ENCODE measurements around the gene IMPA2.

Gene IMPA2

DNA sequence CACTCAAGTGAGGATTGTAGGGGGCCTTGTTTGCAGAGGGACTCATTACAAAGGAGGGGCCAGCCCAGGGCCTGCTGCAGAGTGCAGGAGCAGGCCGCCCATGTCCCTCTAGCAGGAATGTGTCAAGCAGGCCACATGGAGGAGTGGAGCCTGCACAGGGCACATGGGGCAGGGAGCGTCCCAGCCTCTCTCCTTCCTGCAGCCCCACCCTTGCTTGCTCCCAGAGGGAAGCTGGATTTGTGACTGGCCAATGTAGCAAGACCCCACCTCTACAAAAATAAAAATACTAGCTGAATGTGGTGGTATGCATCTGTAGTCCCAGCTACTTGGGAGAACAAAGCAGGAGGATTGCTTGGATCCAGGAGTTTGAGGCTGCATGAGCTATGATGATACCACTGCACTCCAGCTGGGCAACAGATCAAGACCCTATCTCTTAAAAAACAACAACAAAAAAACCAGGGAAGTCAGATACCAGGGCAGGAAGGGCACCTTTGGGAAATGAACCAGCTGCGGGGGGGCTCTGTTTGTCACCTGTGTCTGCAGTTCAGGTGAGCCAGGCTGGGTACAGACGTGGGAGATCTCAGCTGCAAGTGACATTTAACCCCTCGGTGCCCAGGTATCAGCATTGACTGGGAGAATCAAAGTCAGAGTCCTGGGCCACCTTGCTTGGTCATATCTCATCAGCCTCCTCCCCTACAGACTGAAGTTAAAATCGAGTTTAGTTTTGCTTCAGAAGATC is 27.7 kb downstream of the IMPA2 start:
- DNase-seq (ENCODE audit: low read depth in 3 of 3), result no peak

DNA sequence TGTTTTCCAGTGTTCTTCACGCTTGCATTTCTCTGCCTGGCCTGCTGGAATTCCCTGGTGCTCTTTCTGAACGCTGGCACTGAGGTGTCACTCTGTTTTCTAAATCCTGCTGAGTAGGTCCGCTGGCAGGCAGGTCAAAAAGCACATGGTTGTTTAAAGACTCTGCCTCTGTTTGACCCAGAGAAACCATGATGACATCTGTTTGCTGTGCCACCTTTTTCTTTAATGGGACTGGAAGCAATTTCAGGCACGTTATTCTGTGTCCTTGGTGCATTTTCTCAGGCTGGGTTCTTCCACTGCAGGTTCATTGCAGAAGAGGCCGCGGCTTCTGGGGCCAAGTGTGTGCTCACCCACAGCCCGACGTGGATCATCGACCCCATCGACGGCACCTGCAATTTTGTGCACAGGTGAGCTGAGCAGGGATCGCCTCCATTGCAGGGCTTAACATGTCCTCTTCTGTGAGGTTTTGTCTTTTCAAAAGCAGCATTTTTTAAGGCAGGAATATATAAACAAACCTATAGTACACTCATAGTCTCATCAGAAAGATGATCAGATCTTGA is 28.4 kb downstream of the IMPA2 start:
- DNase-seq (ENCODE audit: low read depth in 3 of 3), result no peak

DNA sequence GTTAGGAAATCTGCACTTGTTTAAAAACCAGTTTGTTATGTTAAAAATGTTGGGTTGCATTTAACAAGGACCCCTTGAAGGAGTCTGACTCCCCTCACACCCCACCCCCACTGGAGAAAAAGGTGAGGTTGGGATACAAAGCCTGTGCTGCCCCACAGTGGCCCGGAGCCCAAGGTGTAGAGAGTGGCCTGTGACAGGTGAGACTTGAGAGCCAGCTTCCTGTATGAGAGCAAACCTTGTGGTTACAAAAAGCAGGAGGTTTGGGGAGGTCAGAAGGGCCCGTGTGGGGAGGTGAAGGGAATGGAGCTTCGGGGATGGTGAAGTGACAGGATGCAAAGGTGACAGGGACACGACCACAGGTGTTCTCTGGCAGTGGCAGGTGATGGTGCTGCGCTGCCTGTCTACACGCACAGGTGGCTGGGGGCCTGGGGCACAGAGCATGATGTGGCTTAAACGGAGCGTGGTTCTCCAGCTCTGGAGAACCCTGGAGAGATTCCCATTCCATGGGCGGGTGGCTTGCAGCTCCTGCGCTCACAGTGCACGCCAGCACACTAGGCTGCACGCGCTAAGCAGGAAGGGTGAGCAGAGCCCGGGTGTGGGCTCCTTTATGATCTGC is 29.0 kb downstream of the IMPA2 start:
- no peak for DNase-seq (ENCODE audit: low read depth in 3 of 3)

DNA sequence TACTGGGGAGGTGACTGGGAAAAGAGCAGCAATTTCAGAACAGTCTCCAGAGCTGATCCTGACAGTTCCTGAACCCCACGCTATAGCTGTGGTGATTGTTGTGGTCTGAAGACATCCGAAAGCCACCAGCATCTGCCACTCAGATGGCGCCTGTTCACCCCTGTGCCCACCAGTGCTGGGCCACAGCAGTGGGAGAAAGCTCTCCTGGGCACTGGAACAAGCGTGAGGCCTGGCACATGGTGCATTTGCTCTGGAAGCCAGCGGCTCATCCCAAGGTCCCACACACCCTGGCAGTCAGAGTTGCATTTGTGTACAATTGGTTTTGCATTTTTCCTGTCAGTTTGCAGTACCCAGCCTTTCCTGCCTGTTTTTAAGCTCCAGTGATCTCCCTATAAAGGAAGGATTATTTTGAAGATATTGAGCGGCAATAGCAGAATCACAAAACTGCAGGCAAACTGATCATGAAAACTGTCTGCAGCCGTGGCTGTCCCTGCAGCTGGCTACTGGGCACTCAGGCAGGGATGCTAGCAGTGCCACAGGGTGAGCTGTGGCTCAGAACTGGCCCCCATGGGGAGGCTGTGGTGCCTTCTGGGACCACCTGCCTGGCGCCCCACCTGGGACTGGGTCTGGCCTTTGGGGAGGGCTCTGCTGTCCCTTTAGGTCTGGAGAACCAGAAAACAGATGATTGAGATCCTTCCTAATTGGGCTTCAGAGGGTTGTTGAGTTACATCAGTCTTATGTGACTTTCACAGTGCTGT is 30.1 kb downstream of the IMPA2 start:
- DNase-seq (ENCODE audit: low read depth in 3 of 3), result no peak

DNA sequence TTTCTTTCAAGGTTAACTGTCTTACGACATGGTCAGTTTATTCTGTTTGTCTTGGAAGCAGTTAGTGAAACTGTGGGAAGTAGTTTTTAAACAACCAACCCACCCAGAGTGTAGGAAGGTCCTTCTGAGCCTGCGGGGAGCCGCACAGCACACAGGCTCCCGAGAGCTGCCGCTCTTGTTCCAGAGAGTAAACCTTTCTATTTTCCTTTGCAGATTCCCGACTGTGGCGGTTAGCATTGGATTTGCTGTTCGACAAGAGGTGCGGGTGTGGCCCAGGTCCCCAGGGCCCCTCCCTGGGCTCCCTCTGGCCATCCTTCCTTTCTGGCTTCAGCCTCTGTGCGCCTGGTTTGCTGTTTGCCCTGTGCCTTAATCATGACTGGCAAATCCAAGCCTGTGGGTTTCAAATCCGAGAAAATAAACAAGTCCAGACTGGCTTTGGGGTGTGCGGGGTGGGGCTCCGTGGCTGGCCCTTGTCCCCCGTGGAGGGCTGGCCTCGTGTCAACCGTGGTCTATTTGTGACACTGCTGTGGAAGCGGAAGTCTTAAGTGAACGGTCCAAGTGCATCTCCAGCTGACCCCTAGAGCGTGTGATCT is 30.7 kb downstream of the IMPA2 start:
- no peak for DNase-seq (ENCODE audit: low read depth in 3 of 3)

DNA sequence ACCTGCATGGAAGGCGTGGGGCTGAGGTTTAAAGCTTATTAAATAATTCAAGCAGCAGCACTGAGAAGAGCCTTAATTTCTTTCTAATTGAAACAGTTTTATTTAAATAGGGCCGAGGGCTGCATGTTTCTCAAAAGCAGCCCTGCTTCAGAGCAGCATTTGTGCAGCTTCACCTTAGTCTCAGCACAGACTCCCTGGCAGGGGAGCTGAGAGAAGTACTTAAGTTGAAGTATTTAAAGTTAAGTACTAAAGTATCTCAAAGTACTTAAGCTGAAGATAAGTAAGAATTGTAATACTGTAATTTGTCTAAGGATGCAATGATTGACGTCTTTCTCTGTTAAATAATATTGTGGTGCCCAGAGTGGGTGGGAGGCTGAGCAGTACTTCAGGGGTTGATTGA is 31.4 kb downstream of the IMPA2 start:
- DNase-seq (ENCODE audit: low read depth in 3 of 3), result no peak

DNA sequence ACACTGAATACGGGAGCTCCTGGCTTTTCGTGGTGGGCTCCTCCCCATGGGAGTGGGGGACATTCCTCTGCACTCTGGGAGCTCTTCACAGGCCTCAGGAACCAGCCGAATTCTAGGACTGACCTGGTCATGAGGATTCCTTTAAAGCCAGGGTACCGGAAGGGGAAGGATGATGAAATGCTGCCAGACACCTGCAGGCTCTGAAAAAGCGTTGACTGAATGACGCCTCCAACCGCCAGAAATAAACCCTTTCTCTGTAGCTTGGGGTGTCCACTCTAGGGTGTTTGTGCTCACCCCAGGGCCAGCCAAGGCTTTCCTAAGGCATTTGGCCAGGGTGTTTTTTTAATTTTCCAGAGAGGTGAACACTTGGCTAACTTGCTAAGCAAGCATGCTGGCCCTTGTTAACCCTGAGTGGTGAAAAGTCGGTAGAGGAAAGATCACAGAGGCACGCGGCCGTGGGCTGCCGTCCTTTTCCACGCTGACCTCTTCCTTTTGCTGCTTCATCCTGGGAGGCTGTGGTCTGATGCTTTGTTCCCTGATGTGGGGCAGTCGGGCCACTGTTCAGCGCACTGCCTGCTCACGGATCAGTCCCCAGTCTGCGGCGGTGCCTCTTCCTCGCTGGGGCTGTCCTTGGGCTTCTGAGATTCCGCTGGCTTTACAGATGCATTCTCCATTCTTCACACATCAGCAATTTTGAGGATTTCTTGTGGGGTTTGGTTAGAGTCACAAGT is 32.0 kb downstream of the IMPA2 start:
- no peak for DNase-seq (ENCODE audit: low read depth in 3 of 3)

DNA sequence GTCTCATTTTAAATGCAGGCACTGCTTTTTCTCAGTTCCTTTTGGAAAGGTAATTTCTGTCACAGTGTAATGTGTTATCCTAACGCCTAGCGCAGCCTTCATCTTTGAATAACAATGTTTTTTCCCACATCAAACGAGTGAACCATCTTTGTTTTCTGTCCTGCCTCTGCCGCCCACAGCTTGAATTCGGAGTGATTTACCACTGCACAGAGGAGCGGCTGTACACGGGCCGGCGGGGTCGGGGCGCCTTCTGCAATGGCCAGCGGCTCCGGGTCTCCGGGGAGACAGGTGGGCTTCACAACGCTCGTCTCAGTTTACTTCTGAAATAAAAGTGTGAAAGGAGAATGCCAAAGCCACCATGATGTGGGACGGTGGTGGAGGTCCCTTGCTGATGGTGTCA is 32.8 kb downstream of the IMPA2 start:
- no peak for DNase-seq (ENCODE audit: low read depth in 3 of 3)

DNA sequence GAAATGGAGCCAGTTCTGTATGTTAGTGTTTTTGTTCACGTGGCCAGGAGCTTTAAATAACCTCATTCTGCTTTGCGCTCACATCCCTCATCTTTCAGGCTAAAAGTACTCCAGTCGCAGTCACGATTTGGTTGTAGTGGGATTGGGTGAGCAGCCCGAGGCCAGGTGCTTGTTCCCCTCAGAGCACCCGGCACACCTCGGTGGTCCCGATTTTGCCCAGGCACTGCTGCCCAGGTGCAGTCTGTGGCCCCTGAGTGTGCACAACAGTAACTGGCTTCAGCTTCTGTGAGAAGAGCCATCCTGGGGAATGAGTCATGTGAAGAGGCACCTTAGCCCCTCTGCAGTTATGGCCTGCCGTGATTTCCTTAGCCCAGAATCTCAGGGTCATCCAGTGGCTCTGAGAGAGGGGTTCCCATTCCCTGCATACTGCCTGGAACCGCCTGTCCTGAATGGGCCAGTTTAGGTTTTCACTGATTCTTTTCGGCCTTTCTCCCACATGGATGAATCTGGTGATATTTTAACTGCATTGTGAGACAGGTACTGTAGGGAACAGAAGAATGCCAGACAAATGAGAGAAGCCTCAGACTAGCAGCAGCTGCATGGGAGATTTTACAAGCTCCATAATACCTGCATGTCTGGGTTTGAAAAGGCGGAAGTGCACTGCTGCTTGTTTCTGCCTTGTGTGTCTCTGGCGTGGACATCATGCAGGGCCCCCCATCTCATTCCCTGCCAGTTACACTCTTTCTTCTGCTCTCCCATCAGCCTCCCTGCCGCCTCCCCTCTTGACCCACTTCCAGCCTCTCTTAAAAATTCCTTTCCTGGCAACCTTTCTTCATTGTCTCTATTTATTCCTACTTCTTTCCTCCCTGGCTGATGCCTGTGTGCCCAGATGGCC is 33.5 kb downstream of the IMPA2 start:
- no peak for DNase-seq (ENCODE audit: low read depth in 3 of 3)

DNA sequence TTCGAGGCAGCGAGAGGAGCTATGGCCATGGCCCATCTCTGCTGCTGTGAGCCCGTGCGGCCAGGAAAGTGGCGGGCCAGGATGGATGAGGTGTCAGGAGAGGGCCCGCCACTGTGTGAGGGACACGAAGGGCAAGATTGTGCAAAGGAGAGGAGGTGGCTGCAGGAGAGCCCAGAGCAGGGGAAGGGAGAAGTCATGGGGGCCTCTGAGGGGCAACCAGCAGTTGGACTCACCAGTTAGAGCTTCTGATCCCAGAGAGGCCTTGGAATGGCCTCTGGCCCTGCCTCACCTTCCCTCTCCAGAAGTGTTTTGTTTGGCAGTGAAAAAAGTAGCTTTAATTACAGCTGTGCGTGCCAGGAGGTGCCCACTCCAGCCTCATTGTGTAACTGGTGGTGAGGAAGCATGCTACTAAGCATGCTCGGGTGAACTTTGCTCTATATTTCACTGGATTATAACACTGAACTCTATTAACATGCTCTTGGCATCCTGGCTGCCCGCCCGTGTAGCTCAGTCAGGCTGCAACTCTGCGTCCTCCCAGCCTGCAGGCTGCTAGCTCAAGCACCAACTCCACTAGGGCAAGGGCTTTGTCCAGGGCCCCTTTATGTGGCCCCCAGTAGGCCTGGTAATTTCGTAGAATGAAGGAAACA is 34.2 kb downstream of the IMPA2 start:
- DNase-seq (ENCODE audit: low read depth in 3 of 3), result no peak

DNA sequence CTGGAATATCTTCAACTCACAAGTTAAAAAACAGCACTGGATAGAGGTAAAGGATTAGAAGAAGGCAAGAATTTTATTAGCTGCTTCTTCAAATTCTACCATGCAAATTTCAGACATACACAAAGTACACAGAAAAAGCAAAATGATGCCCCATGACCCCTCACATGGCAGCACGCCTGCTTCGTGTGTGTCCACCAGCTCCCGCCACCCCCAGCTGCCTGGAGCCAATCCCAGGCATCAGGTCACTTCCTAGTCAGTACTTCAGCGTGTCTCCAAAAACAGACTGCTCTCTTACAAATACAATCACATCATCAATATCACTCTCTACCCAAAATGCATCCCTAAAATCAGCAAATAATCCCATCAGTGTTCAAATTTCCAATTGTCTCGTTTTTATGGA is 35.8 kb downstream of the IMPA2 start:
- DNase-seq (ENCODE audit: low read depth in 3 of 3), result no peak

DNA sequence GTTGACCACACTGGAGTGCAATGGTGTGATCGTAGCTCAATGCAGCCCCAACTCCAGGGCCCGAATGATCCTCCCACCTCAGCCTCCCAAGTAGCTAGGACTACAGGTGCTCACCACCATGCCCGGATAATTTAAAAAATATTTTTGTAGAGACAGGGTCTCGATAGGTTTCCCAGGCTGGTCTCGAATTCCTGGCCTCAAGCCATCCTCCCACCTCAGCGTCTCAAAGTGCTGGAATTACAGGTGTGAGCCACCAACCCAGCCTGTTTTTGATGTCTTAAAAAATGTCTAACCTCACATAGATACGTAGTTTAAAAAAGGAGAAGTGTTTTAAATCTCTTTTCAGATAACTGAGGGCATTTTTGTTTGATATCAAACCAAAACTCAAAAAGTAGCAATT is 37.6 kb downstream of the IMPA2 start:
- DNase-seq (ENCODE audit: low read depth in 3 of 3), result no peak

DNA sequence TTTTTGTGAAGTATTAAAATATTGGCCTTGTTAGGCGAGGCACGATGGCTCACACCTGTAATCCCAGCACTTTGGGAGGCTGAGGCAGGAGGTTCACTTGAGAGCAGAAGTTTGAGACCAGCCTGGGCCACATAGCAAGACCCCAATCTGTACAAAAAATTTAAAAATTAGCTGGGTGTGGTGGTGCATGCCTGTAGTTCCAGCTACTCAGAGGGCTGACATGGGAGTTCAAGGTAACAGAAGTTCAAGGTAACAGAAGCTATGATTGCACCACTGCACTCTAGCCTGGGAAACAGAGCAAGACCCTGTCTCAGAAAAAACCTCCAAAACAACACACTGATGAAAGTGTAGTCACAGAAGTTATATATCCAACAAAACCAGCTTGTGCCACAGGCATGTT is 39.8 kb downstream of the IMPA2 start:
- DNase-seq (ENCODE audit: low read depth in 3 of 3), result no peak

DNA sequence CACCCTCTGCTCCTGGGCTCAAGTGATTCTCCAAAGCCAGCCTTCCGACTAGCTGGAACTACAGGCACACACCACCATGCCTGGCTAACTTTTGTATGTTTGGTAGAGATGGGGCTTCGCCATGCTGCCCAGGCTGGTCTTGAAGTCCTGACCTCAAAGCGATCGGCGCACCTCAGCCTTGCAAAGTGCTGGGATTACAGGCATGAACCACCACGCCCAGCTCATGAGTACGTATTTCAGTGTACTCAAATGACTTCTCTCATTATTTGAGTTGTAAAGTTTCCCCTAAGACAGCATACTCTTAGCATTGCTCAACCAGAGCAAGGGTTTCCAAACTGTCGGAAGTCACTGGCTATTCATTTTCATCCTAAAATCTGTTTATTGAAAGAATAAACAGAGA is 40.3 kb downstream of the IMPA2 start:
- no peak for DNase-seq (ENCODE audit: low read depth in 3 of 3)

DNA sequence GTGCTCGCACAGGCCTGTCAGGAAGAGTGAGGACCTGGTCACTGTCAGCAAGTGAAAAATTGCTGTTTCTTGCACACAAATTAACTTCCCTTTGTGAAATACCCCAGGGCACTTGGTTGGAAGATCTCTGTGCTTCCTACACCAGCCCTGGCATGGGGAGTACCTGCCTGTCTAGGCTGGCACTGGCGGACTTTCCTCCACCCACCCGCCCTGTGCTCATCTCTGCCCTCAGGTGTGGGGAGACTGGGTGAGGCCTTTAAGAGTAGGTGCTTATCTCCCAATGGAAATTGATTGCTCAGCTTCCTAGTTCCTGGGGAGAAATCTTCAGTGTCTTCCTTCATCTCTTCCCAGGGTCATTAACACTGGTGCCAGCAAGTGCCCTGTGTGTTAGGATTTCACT is 42.1 kb downstream of the IMPA2 start:
- DNase-seq (ENCODE audit: low read depth in 3 of 3), result no peak

DNA sequence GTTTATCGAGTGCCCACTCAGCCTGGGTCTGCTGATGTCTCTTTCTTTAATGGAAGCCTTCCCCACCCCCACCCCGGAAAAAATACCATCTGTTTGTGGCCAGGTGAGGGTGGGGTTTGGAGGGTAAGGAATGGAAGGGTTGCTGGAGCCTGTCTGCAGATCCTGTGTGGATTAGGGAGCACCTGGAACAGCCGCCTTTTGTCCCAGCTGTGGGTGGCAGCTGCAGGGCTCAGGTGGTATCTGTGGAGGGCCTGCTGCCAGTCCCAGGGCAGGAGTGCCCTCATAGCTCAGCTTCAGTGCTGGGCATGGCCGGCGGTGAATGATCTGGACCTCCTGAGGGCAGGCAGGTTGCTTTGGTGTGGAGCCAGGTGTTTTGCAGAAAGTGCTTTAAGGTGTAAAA is 45.3 kb downstream of the IMPA2 start:
- no peak for DNase-seq (ENCODE audit: low read depth in 3 of 3)

DNA sequence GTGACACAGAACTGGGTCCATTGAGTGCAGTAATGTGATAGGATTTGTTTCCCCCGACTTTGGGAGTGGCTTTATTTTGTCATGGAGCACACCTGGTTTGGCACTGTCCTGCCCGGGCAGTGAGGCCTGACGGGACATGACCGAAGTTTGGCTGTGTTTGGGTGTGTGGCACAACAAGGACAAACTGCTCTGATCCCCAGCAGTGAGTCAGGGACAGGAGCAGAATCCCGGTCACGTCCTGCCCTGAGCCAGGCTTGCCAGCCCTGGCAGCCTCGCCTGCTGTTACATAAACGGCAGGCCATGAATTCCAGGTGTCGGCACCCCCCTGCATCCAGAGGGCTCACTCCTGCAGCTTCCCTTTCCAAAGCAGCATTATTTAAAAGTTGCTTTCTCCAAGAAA is 45.7 kb downstream of the IMPA2 start:
- no peak for DNase-seq (ENCODE audit: low read depth in 3 of 3)

DNA sequence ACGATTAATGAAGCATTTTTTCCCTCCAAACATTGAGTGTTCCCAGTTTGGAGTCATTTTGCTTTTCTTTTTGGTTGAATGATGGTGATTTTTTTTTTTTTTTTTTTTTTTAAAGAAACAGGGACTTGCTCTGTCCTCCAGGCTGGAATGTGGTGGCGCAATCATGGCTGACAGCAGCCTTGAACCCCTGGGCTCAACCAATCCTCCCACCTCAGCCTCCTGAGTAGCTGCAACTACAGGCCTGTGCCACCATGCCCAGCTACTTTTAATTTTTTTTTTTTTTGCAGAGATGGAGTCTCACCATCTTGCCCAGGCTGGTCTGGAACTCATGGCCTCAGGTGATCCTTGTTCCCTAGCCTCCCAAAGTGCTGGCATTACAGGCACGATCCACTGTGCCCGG is 46.2 kb downstream of the IMPA2 start:
- DNase-seq (ENCODE audit: low read depth in 3 of 3), result no peak

DNA sequence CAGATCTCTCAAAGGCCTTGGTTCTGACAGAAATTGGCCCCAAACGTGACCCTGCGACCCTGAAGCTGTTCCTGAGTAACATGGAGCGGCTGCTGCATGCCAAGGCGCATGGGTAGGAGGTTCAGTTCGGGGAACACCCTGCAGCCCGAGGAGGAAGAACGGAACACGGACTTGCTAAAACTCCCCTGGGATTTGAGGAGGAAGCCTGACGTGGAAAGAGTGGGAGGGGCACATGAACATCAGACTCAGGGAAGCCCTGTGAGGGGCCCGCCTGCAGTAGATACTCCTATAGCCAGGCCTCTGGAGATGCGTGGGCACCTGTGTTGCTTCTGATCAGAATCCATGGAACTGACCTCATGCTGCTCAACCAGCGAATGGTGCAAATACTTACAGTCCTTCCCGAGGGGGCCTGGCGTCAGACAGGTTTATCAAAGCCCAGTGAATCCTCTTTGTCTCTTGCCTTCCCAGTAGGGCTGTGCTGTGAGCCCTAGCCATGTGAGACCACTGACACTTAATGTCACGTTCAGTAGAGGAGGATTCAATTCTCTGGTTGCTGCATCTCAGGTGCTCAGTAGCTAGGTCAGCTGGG is 46.8 kb downstream of the IMPA2 start:
- DNase-seq (ENCODE audit: low read depth in 3 of 3), result no peak

DNA sequence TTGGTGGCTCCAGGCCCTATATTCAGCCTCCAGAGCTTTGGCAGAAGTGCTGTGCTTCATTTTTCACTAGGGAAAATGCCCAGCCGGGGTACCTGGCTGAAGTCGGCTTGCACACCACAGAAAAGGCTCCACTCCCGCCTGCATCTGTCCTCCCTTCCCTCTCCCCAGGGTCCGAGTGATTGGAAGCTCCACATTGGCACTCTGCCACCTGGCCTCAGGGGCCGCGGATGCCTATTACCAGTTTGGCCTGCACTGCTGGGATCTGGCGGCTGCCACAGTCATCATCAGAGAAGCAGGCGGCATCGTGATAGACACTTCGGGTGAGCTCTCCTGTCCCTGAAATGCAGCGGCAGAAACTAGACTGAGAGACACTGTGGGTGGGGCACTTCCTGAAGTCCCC is 47.4 kb downstream of the IMPA2 start:
- DNase-seq (ENCODE audit: low read depth in 3 of 3), result no peak

Data from stimulated activated CD4-positive, alpha-beta T cell treated with anti-CD3 and anti-CD28 coated beads, TNF-alpha, amount 100 ng/mL, for 24 hours (primary cell).